Pancreas (tissue), 10 donors: ENCODE data around the gene RAMP3. TPM values are rescaled to one million over a fixed set of nuclear protein-coding genes. Genes with fewer than 3 reads are reported as not detected.

ENCODE experiments used
- ATAC-seq, 4 donors: fragments of 200-7000 bp; cut with Tn5 transposase; one replicate each; pipeline versions ENCODE4 v1.8.0 to v1.9.1; 2020; ENCODE audit warnings: mild to moderate bottlenecking in 4 of 4, moderate library complexity in 4 of 4
- DNase-seq, 6 donors: peaks; one replicate each; pipeline ENCODE4 v3.0.0-alpha.2; 2020
- FAIRE-seq: peaks from 2 replicates; lab custom pipeline; 2012; peaks lifted over from hg19 to GRCh38; lab: Jason Lieb, UNC
- H3K27ac ChIP-seq, 4 donors: fragments of 200-600 bp; sonication (generic); 1 replicate in 3 of 4; 2 replicates in 1 of 4; pipeline versions ENCODE4 v1.5.0 to v1.8.0; 2020
- H3K27me3 ChIP-seq, 4 donors: fragments of 200-600 bp; one replicate each; pipeline ENCODE4 v1.8.0; 2021
- H3K36me3 ChIP-seq, 3 donors: fragments of 200-600 bp; sonication (generic) in 1 of 3; one replicate each; pipeline versions ENCODE4 v1.5.0 to v1.8.0; 2020 to 2021
- H3K4me1 ChIP-seq, 3 donors: fragments of 200-600 bp; one replicate each; pipeline ENCODE4 v1.8.0; 2021
- H3K4me3 ChIP-seq, 4 donors: fragments of 200-600 bp; sonication (generic) in 2 of 4; one replicate each; pipeline versions ENCODE4 v1.5.0 to v1.8.0; 2020 to 2021
- H3K9me3 ChIP-seq, 4 donors: fragments of 200-600 bp; one replicate each; pipeline ENCODE4 v1.8.0; 2021
- CTCF ChIP-seq, 4 donors: fragments of 200-600 bp; sonication (generic) in 3 of 4; IDR thresholded peaks; one replicate each; pipeline versions ENCODE4 v1.5.0 to v1.8.0; 2021; ENCODE audit warnings: antibody characterized with exemption in 4 of 4
- WGBS, 2 donors: extraction: QIAGEN DNeasy Blood & Tissue Kit; methylation state at CpG; one replicate each; pipeline ENCODE4 v1.1.7; 2013; 5-methylcytosine and 5-hydroxymethylcytosine counted together
- intact Hi-C, 3 donors: fragments of 100-400 bp; cut with DNase I; formaldehyde crosslinking; loops; one replicate each; pipeline versions ENCODE4 v1.11.1 to v1.14.2; 2022
- polyA plus RNA-seq, 2 donors: library from polyadenylated mRNA; stranded (reverse); fragments of 200-250 nt; gene quantifications; one replicate each; pipeline ENCODE4 v1.2.3, GENCODE V29; 2013
- total RNA-seq, 6 donors: library from RNA; stranded (reverse); fragmentation: NEBNext Ultra II Directional in 4 of 6; extraction: Animal tissue kit (Norgen Biotek cat#: 25700) in 4 of 6; gene quantifications; one replicate each; pipeline versions ENCODE4 v1.2.1 to v1.2.4, GENCODE V29; 2021 to 2023
- donor health status: healthy with polysubstance abuse.
- donor health status: DM: no; HTN: no; CAD: no; lungs with moderate emphysema.
- donor health status: DM: no; HTN: no; CAD: no.
- donor health status: control.
- donor health status: control.
- donor health status: Bipolar disorder and iron deficiency.
- donor health status: DM: yes; HTN: yes; CAD: no.
- donor health status: DM: no; HTN: no; CAD: no.
- donor health status: DM: no; HTN: no; CAD: no.
- donor health status: DM: yes; HTN: yes; CAD: no.

Gene RAMP3
- total and polyA plus RNA-seq, 8 donors: 4.1 to 41.1 (median 7.2) TPM

- WGBS, 2 donors: 54 to 66% methylated on average over 9 of the region's 9 CpGs
- Histone ChIP-seq H3K4me3 (no peak overlapping the region), H3K9me3 (no peaks in the 10 kb centered on the region), H3K27me3 (no peaks in the 10 kb centered on the region), H3K36me3 (no peaks in the 10 kb centered on the region), H3K4me1 (no peaks in the 10 kb centered on the region), H3K27ac (no peak overlapping the region)
- DNase-seq (no peak), ATAC-seq (no peak), FAIRE-seq (no peak)
- TF ChIP-seq CTCF (IDR thresholded peaks at IDR 0.05): no peak
- intact Hi-C loops: no loop called here
These were observed 22.1 kb downstream of the RAMP3 start for GRCh38 chr7:45179666-45180065.

GRCh38 chr7:45180084-45180986 is 22.7 kb downstream of the RAMP3 start:
- Histone ChIP-seq H3K4me1 (no peaks in the 10 kb centered on the region), H3K36me3 (no peaks in the 10 kb centered on the region), H3K9me3 (no peaks in the 10 kb centered on the region), H3K27me3 (no peaks in the 10 kb centered on the region), H3K4me3 (no peak overlapping the region), H3K27ac (no peak overlapping the region)
- ATAC-seq (no peak), DNase-seq (peak in 1 of 6 donors; percentile 38), FAIRE-seq (no peak)
- WGBS, 2 donors: 58 to 70% methylated on average over 13 of the region's 13 CpGs
- intact Hi-C loops: no loop called here
- no peak for TF ChIP-seq CTCF (IDR thresholded peaks at IDR 0.05)

GRCh38 chr7:45181286-45181960 is 23.8 kb downstream of the RAMP3 start:
- ATAC-seq (no peak), DNase-seq (no peak), FAIRE-seq (no peak)
- Histone ChIP-seq H3K4me1 (no peaks in the 10 kb centered on the region), H3K9me3 (no peaks in the 10 kb centered on the region), H3K27ac (no peak overlapping the region), H3K36me3 (no peaks in the 10 kb centered on the region), H3K27me3 (no peaks in the 10 kb centered on the region), H3K4me3 (no peak overlapping the region)
- no peak for TF ChIP-seq CTCF (IDR thresholded peaks at IDR 0.05)
- 63 to 67% methylated on average over 7 of the region's 7 CpGs for WGBS, 2 donors
- intact Hi-C loops: no loop called here

- ATAC-seq: no peak
- no peak for FAIRE-seq
- no peaks in the 10 kb centered on the region for H3K4me1 ChIP-seq
- no peak for TF ChIP-seq CTCF (IDR thresholded peaks at IDR 0.05)
- no peaks in the 10 kb centered on the region for H3K9me3 ChIP-seq
- no peak overlapping the region for H3K27ac ChIP-seq
- no peak for DNase-seq
- no peaks in the 10 kb centered on the region for H3K36me3 ChIP-seq
- H3K4me3 ChIP-seq: no peak overlapping the region
- intact Hi-C loops: no loop called here
- 66 to 73% methylated on average over 8 of the region's 8 CpGs for WGBS, 2 donors
- no peaks in the 10 kb centered on the region for H3K27me3 ChIP-seq
These were observed 24.6 kb downstream of the RAMP3 start for GRCh38 chr7:45181991-45182855.
